ENCODE measurements around the gene CUEDC1. TPM values are rescaled to one million over a fixed set of nuclear protein-coding genes. Genes with fewer than 3 reads are reported as not detected.

Gene CUEDC1
- total and polyA plus RNA-seq, 2 of the 13 experiments (the other 11 are each of a cell fraction or from before 2014, with no cell fraction given) = 7.4 to 12.9 TPM

DNA sequence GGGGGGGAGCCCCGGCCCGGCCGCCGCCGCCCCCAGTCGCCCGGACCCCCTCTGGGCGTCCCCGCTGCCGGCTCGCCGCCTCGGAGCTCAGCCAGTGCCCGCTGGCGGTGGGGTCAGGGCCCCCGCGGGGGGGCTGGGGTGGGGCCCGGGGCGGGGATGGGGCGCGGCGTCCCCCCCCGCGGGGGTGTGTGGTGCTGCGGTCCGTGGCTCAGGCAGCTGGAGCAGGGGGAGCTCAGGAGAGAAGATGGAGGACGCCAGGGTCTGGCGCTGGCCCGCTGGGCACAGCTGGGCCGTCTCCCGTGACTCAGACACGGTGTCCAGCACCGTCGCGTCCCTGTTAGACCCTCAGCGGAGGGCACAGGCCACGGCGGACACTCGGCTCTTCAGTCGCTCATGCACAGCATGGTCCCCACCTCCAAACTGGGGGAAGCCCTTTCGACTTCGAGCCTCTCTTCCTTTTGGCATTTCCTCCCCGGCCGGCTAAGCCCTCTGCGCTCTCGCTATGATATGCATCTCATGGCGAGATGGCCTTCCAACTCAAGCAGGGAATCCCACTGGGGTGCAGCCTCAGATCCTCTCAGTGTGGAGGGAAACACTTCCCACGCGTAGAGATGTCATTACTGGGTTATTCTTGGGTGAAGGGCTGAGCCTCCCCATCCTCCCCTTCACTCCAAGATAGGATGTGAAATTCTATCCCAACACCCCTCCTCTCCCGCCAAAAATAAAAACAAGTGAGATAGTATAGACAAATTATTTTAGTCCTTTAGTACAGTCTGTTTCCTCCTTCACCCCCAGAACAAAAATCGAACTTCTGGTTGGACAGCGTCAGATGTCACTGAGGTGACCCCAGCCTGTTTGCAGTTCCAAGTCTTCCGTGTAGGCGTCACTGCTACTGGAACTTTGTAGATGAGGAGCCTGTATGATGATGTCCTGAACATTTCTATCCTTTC is 33.4 kb upstream of the CUEDC1 start (continued):
- peak; percentile 38; the same call in 1 of the 2 replicates for TF ChIP-seq ZNF891 (CRISPR knock-in tag; IDR thresholded peaks at IDR 0.05)
- TF ChIP-seq DR1 (CRISPR knock-in tag; IDR thresholded peaks at IDR 0.05) = no peak
- TF ChIP-seq ZGPAT (CRISPR knock-in tag; IDR thresholded peaks at IDR 0.05) = no peak
- TF ChIP-seq PTBP1 (IDR thresholded peaks at IDR 0.05; ENCODE audit: low read depth, low read length, poor library complexity, severe bottlenecking) = no peak
- TF ChIP-seq, protein P1, sequence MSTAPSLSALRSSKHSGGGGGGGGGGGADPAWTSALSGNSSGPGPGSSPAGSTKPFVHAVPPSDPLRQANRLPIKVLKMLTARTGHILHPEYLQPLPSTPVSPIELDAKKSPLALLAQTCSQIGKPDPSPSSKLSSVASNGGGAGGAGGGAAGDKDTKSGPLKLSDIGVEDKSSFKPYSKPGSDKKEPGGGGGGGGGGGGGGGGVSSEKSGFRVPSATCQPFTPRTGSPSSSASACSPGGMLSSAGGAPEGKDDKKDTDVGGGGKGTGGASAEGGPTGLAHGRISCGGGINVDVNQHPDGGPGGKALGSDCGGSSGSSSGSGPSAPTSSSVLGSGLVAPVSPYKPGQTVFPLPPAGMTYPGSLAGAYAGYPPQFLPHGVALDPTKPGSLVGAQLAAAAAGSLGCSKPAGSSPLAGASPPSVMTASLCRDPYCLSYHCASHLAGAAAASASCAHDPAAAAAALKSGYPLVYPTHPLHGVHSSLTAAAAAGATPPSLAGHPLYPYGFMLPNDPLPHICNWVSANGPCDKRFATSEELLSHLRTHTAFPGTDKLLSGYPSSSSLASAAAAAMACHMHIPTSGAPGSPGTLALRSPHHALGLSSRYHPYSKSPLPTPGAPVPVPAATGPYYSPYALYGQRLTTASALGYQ (CRISPR knock-in tag; IDR thresholded peaks at IDR 0.05) = no peak
- TF ChIP-seq ZFP82 (CRISPR knock-in tag; IDR thresholded peaks at IDR 0.05; ENCODE audit: borderline replicate concordance) = no peak; the same call in 1 of the 2 replicates
- peak; percentile 32; the same call in 1 of the 2 replicates for TF ChIP-seq ZNF263 (CRISPR knock-in tag; IDR thresholded peaks at IDR 0.05)
- peak; percentile 77; the same call in 1 of the 2 replicates for TF ChIP-seq ZNF225 (CRISPR knock-in tag; IDR thresholded peaks at IDR 0.05)
- TF ChIP-seq ZNF501 (CRISPR knock-in tag; IDR thresholded peaks at IDR 0.05) = peak; percentile 83
- peak; percentile 83 for TF ChIP-seq ZNF318 (CRISPR knock-in tag; IDR thresholded peaks at IDR 0.05)
- TF ChIP-seq, protein P2, sequence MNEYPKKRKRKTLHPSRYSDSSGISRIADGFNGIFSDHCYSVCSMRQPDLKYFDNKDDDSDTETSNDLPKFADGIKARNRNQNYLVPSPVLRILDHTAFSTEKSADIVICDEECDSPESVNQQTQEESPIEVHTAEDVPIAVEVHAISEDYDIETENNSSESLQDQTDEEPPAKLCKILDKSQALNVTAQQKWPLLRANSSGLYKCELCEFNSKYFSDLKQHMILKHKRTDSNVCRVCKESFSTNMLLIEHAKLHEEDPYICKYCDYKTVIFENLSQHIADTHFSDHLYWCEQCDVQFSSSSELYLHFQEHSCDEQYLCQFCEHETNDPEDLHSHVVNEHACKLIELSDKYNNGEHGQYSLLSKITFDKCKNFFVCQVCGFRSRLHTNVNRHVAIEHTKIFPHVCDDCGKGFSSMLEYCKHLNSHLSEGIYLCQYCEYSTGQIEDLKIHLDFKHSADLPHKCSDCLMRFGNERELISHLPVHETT (CRISPR knock-in tag; conservative IDR thresholded peaks at IDR 0.05) = no peak
- no peak for TF ChIP-seq ZBTB42 (CRISPR knock-in tag; IDR thresholded peaks at IDR 0.05)
- no peak for TF ChIP-seq ZNF781 (CRISPR knock-in tag; IDR thresholded peaks at IDR 0.05; ENCODE audit: borderline replicate concordance, not compliant biosample characterization)
- no peak for TF ChIP-seq ZFP62 (CRISPR knock-in tag; IDR thresholded peaks at IDR 0.05)
- 0 out of 2 replicates have a peak, but pooled peaks have one; percentile 34 for TF ChIP-seq ZNF12 (CRISPR knock-in tag; IDR thresholded peaks at IDR 0.05)

All from HepG2 (cell line).